Measurements from ENCODE around the gene STARD13.

STARD13 gene

GRCh38 chr13:33083054-33083453 is 202.5 kb downstream of the STARD13 start:
- DNase-seq (ENCODE audit: low spot score): no peak

GRCh38 chr13:33081666-33082065 is 203.9 kb downstream of the STARD13 start:
- no peak for DNase-seq (ENCODE audit: low spot score)

DNA sequence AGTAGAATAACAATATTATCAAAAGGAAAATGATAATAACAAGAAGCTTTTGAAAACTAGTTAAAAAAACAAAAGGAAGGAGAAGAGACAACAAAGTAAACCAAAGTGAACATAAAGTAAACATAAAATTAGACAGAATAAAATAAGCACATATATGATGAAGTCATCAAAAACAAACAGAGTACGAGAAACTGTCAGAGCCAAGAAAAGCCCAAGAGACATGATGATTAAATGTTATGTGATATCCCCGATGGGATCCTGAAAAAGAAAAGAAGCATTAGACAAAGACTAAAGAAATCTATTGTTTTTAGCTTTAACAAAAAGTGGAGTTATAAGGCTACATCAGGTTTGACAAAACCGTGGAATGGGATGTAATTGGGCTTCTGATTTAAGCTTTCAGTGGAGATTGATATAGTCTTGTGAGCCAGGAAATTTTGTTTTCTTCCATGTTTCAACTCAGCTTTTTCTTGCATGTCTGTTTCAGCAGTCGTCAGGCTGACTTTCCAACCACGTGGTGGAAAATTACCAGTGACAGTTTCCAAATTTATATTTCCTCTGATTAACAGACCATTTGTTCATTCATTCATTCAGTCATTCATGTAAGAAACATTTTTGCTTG is 204.5 kb downstream of the STARD13 start:
- no peak for DNase-seq (ENCODE audit: low spot score)

- no peak for DNase-seq (ENCODE audit: low spot score)
Measured at GRCh38 chr13:33079960-33080359, 205.6 kb downstream of the STARD13 start.

DNA sequence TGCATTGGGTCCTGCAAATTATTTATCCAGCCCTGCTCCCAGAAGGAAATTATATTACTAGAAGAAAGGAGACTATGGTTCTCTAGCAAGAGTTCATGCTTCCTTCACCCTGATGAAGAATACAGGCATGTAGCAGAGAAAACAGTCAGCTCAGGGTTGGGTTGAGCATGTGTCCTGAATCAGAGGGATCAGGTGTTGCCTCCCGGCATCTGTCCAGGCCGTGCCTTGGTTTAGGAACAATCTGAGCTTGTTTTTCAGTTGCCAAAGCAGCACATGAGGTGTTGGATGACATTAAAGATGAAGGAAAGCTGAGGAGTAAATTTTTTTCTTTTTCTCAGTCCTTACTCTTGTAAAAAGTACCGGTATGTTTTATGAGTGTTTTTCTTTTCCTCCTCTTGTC is 207.3 kb downstream of the STARD13 start:
- DNase-seq (ENCODE audit: low spot score): no peak

DNA sequence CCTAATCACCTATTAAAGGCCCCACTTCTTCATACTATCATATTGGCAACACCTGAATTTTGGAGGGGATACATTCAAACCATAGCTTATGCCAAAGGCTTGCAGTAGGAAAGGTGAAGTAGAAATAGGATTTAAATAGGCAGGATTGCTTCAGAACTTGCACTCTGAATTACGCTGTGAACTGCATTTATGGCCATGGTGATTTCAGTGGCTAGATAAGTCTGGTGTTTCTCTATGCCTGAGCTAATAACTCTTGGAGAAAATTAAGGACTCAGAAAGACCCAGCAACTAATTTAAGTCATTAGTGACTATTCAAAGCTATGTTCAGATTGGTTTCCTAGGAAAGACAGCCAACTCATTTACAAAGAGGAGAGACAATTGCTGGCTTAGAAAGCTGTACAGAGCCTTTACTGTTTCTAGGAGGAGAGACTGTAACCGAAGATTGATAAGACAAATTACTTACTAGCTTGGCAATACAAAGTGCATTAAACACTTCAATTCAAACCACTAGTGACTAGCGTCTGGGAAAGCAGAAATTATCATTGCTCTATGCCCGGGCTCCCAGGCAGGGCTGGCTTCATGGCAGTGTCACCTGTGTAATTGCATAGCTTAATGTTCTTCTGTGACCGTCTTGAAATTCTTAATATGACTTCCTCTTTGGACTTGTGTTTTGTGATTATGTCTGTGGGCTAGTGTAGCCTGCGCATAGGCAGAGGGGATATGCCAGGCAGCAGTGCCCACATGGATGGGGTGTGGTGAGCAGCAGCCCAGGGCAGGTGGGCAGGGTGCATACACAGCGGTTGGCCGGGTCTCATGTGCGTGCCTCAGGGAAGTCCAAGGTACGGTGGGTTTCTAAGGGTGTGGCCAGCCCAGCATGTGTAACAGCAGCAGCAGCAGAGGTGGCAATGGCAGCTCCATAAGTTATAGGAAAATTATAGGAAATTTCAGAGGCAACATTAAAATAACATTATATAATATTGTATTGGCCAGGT is 209.3 kb downstream of the STARD13 start:
- DNase-seq (ENCODE audit: low spot score): no peak

DNA sequence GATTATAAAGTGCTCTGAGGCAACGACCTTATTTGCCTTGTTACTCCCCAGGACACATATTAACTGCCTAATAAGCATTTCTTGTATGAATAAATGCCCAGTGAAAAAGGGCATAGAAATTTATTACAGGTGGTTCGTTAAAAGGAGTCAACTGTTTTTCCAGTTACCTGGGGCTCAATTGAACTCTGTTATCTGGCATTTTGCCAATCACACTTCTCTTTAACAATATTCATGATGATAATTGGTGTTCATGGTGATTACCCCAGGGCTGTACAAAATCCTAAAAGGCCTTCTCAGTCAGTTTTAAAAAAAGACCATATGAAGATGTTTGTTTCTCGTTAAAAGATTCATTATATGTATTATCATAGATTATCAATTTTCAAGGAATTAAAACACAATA is 212.2 kb downstream of the STARD13 start:
- DNase-seq (ENCODE audit: low spot score): no peak

- DNase-seq (ENCODE audit: low spot score): no peak
Measured at GRCh38 chr13:33072759-33073158, 212.8 kb downstream of the STARD13 start.

GRCh38 chr13:33072282-33072681 is 213.3 kb downstream of the STARD13 start:
- DNase-seq (ENCODE audit: low spot score): no peak

GRCh38 chr13:33070713-33071112 is 214.8 kb downstream of the STARD13 start:
- DNase-seq (ENCODE audit: low spot score): no peak

GRCh38 chr13:33069365-33069764 is 216.2 kb downstream of the STARD13 start:
- peak; percentile 43 for DNase-seq (ENCODE audit: low spot score)

DNA sequence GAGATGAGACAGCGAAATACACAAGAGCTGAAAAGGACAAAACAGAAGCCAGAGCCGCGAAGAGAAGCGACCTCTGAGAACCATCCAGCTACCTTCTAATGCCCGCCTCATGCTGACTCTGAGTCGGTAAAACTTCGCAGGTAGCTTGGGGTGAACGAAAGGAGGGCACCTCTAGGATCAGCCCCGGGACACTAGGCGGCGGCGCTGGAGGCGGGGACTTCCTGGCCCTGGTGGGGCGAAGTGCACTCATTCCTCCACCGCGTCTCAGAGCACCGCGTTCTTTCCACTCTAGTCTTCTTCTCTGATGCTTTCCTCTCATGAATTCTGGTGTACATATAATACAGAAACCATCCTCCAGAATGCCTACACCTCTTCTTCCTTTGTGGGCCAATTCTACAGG is 219.2 kb downstream of the STARD13 start:
- no peak for DNase-seq (ENCODE audit: low spot score)

GRCh38 chr13:33060815-33061214 is 224.7 kb downstream of the STARD13 start:
- no peak for DNase-seq (ENCODE audit: low spot score)

GRCh38 chr13:33058776-33059327 is 226.7 kb downstream of the STARD13 start:
- DNase-seq (ENCODE audit: low spot score): no peak

DNA sequence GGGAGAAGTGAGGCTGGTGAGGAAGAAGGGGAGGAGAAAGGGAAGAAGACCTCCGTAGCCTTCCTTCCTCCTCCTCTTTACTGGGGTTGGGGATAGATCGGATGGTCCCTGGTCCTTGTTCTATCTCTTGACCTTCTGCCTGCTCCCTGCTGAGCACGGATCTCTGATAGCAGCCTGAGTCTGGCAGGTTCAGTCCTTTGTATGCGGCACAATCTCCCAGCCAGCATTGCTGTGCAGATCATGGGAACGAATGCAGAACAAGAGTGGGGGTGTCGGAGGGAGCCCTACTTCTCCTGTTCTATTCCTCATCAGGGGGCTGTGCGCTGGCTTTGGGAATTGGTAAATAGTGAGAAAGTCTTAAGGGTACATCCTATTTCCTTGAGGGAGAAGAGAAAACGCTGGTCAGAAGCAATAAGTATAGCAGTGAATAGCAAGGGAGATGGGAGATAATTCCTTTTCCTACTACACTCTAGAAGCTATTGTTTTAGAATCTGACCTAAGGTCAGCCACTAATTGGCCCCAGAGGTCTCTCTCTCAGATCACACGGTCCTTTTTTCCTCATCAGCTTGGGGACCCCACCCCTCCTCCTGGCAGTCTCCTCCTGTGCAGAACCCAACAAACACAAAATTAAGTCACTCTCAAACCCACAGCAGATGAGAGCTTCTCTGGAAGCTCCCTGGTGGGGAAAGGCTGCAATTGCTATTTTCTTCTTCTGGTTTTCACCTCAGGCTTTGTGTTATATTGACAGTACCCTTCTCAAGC is 228.4 kb downstream of the STARD13 start:
- peak; percentile 24 for DNase-seq (ENCODE audit: low spot score)

DNA sequence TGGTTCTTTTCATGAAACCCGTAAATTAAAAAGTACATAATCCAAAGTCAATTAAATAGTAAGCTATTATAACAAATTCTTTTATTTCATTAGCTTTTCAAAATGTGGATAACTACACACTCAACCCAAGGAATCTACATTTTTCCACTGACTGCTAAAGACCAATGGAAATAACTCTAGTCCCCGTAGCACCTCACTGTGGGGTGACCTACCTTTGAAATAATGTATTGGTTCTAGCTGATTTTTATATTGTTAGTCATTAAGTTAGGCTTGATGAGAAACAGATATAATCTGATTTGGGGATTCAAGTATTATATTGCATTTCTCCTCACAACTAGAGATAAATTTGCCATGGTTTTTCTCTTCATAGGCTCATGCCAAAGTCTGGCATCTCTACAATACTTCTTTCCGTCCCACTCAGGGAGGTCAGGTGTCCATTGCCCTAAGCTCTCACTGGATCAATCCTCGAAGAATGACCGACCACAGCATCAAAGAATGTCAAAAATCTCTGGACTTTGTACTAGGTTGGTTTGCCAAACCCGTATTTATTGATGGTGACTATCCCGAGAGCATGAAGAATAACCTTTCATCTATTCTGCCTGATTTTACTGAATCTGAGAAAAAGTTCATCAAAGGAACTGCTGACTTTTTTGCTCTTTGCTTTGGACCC is 232.0 kb downstream of the STARD13 start:
- DNase-seq (ENCODE audit: low spot score): no peak
